H1 (cell line): ENCODE measurements around the gene UNK. TPM values are rescaled to one million over a fixed set of nuclear protein-coding genes. Genes with fewer than 3 reads are reported as not detected.

Source experiments
- EP300 ChIP-seq, 2 experiments: IDR thresholded peaks; 1 replicate in 1 of 2; 2 replicates in 1 of 2; pipeline ENCODE4 v1.6.1; 2011 to 2012; ENCODE audit warnings: low read depth in 2 of 2, low read length in 2 of 2, mild to moderate bottlenecking in 2 of 2, borderline replicate concordance in 1 of 2, inconsistent platforms in 1 of 2, moderate library complexity in 1 of 2
- POLR2A ChIP-seq, 2 experiments: IDR thresholded peaks; 1 replicate in 1 of 2; 2 replicates in 1 of 2; pipeline ENCODE4 v1.6.1; 2011; ENCODE audit warnings: low read depth in 2 of 2, low read length in 2 of 2, mild to moderate bottlenecking in 2 of 2; ENCODE audit errors: control extremely low read depth in 1 of 2
- SAP30 ChIP-seq: fragments of 300-600 bp; sonication (generic); IDR thresholded peaks from 2 replicates; pipeline ENCODE4 v1.7.1; 2012; ENCODE audit warnings: low read length, moderate library complexity, mild to moderate bottlenecking, inconsistent platforms; ENCODE audit not compliant: insufficient read depth, insufficient replicate concordance
- SUZ12 ChIP-seq: fragments of 200-600 bp; sonication (generic); IDR thresholded peaks from 2 replicates; pipeline ENCODE4 v1.6.1; 2012; ENCODE audit warnings: mild to moderate bottlenecking, inconsistent platforms, low read length, moderate library complexity, mixed read lengths
- ZNF274 ChIP-seq: IDR thresholded peaks from 2 replicates; pipeline ENCODE4 v1.7.0; 2012; ENCODE audit warnings: low read length, borderline replicate concordance; ENCODE audit errors: extremely low read depth
- polyA plus RNA-seq, 7 experiments: library from polyadenylated mRNA; depleted of rRNA in 3 of 7; stranded (reverse) in 5 of 7; unstranded in 2 of 7; fragments of >200 nt in 5 of 7; fragments of 200-250 nt in 2 of 7; gene quantifications; 1 replicate in 5 of 7; 2 replicates in 1 of 7; 4 replicates in 1 of 7; pipeline versions ENCODE4 v1.2.1 to v1.2.3, GENCODE V29; 2011 to 2013; ENCODE audit warnings: missing spikeins in 2 of 7, mixed read lengths in 2 of 7
- total RNA-seq: library from RNA; stranded (reverse); fragmentation: NEBNext Ultra II Directional; extraction: Animal tissue kit (Norgen Biotek cat#: 25700); gene quantifications from 2 replicates; pipeline ENCODE4 v1.2.1, GENCODE V29; 2021

The UNK gene
- total and polyA plus RNA-seq, 2 of the 8 experiments (the other 6 are each of a cell fraction or from before 2014, with no cell fraction given): 24.2 to 33.3 TPM

- TF ChIP-seq EP300 (IDR thresholded peaks at IDR 0.05; ENCODE audit: borderline replicate concordance in 1 of 2, low read depth in 2 of 2, low read length in 2 of 2): no peak
- TF ChIP-seq POLR2A (IDR thresholded peaks at IDR 0.05; ENCODE audit: control extremely low read depth in 1 of 2, low read depth in 2 of 2, low read length in 2 of 2): no peak
- TF ChIP-seq SUZ12: no peak
- no peak for TF ChIP-seq SAP30
- no peak for TF ChIP-seq ZNF274
These were observed 38.2 kb downstream of the UNK start (continued) for GRCh38 chr17:75822800-75823166.
